ENCODE measurements around the gene MOSPD3. TPM values are rescaled to one million over a fixed set of nuclear protein-coding genes. Genes with fewer than 3 reads are reported as not detected.
A peak's percentile ranks its signal among the peaks of the same experiment; 100 is the strongest.

The MOSPD3 gene
- total RNA-seq, 2 donors from 2014 or later, result 21.0 to 32.7 TPM

DNA sequence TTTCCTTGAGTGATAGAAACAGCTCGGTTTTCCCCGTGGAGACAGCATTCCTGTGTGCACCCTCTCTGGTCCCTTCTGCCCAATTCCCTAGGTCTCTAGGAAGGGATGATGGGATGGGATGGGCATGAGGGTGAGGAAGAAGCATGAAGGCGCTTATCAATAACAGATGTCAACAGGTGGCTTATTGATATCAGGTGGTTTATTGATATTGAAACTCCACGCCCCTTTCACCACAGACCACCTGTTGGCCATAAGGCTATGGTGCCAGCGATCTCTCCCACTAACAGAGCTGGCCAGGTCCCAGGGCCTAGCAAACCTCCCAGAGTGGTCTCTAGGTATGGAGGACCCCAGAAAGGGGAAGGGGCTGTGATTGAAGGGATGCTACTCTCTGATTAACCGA lies 7.9 kb downstream of the MOSPD3 start:
- peaks cover under 1% of the 10 kb centered on the region for H3K4me1 Mint-ChIP-seq
- H3K4me3 Mint-ChIP-seq, result no peak overlapping the region
- no peak for ATAC-seq (replicated peaks)
- peaks cover 14% of the 10 kb centered on the region for H3K36me3 Mint-ChIP-seq (ENCODE audit: low read depth)
- H3K9me3 Mint-ChIP-seq, result no peaks in the 10 kb centered on the region
- H3K27ac Mint-ChIP-seq, result no peak overlapping the region
- H3K27me3 Mint-ChIP-seq, result no peaks in the 10 kb centered on the region

DNA sequence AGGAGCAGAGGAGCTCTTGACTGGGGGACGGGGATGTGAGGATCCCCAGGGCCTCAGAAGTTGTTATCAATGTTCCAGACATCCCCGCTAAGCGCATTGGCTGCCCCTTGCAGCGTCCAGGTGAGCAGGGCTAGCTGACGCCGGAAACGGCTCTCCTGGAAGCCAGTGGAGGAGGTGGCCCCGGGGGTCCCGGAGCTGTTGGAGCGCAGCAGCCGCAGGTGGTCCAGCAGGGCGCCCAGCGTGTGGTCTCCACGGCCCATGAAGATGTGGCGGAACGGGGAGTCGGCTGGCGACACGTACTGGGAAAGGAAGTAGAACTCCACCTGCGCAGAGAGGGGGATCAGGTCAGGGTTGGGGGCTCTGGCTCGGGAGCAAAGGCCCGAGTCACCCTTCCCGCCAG lies 8.5 kb downstream of the MOSPD3 start:
- peaks cover 6% of the 10 kb centered on the region for H3K4me1 Mint-ChIP-seq
- ATAC-seq (replicated peaks), result no peak
- peaks cover 14% of the 10 kb centered on the region for H3K36me3 Mint-ChIP-seq (ENCODE audit: low read depth)
- no peak overlapping the region for H3K4me3 Mint-ChIP-seq
- H3K27me3 Mint-ChIP-seq, result no peaks in the 10 kb centered on the region
- no peaks in the 10 kb centered on the region for H3K9me3 Mint-ChIP-seq
- H3K27ac Mint-ChIP-seq, result no peak overlapping the region

DNA sequence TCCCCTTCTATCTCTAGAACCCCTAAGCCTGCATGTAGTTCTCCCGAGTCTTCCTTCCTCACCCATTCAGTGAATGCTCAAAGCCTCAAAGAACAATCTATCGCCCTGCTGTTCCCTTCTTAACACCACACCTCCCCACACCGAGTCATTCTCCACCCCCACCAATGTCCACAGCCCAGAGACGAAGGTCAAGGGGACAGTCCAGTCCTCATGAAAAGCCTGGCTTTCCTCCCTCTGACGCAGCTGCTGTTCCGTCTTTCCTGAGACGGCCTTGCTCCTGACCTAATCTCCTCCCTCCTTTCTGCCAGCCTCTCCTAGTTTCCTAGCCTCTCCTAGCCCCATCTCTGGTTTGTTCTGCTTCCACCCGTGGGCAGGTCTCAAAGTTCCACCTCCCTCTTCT lies 9.2 kb downstream of the MOSPD3 start:
- no peak for ATAC-seq (replicated peaks)
- peaks cover 14% of the 10 kb centered on the region for H3K36me3 Mint-ChIP-seq (ENCODE audit: low read depth)
- no peaks in the 10 kb centered on the region for H3K9me3 Mint-ChIP-seq
- no peak overlapping the region for H3K27ac Mint-ChIP-seq
- H3K4me3 Mint-ChIP-seq, result no peak overlapping the region
- H3K4me1 Mint-ChIP-seq, result peaks cover 8% of the 10 kb centered on the region
- no peaks in the 10 kb centered on the region for H3K27me3 Mint-ChIP-seq

GRCh38 chr7:100623951-100624824 lies 11.8 kb downstream of the MOSPD3 start:
- Mint-ChIP-seq H3K4me1 (peaks cover 8% of the 10 kb centered on the region), H3K36me3 (ENCODE audit: low read depth) (peaks cover 21% of the 10 kb centered on the region), H3K9me3 (no peaks in the 10 kb centered on the region), H3K4me3 (no peak overlapping the region), H3K27ac (no peak overlapping the region), H3K27me3 (no peaks in the 10 kb centered on the region)
- ATAC-seq (replicated peaks), result no peak

DNA sequence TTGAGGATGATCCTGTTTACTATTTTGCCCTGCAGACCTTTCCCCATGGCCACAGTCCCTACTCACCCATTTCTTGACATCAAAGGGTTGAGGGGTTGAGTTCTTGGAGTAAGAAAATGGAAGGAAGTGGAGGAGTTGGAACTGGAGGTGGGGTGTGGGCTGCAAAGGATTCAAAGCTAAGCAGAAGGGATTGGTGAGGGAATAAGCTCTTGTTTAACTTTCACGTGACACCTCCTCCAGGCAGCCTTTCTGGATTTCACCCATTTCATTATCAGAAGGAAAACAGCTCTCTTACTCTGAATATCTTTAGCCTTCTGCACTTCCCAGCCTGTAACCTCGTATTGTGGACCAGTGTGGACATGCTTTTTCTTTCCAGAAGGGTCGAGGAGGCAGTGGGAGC lies 13.7 kb downstream of the MOSPD3 start:
- no peaks in the 10 kb centered on the region for H3K9me3 Mint-ChIP-seq
- no peaks in the 10 kb centered on the region for H3K27me3 Mint-ChIP-seq
- H3K4me3 Mint-ChIP-seq, result peak overlapping the region; percentile 64
- H3K36me3 Mint-ChIP-seq (ENCODE audit: low read depth), result peaks cover 33% of the 10 kb centered on the region
- no peak for ATAC-seq (replicated peaks)
- H3K27ac Mint-ChIP-seq, result peak overlapping the region; percentile 46
- H3K4me1 Mint-ChIP-seq, result peaks cover 13% of the 10 kb centered on the region

GRCh38 chr7:100626530-100627237 lies 14.3 kb downstream of the MOSPD3 start:
- peak overlapping the region; percentile 64 for H3K4me3 Mint-ChIP-seq

DNA sequence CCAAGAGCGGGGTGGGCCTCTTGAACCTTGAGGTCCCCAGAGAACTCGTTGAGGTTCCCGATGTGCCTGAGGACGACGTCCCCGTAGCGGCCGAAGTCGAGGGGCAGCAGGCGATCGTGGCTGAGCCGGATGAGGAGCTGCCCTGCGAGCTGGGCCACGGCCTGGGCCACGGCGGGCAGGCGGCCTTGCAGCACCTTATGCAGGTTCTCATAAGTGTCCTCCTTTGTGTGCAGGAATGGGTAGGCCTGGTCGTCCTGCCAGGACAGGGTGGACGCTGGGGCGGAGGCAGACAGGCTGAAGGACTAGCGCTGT lies 14.9 kb downstream of the MOSPD3 start:
- H3K27me3 Mint-ChIP-seq, result no peaks in the 10 kb centered on the region
- H3K9me3 Mint-ChIP-seq, result no peaks in the 10 kb centered on the region
- no peak overlapping the region for H3K27ac Mint-ChIP-seq
- H3K4me1 Mint-ChIP-seq, result peaks cover 13% of the 10 kb centered on the region
- H3K4me3 Mint-ChIP-seq, result peak overlapping the region; percentile 64
- H3K36me3 Mint-ChIP-seq (ENCODE audit: low read depth), result peaks cover 21% of the 10 kb centered on the region
- no peak for ATAC-seq (replicated peaks)

More at GRCh38 chr7:100626530-100627237, 14.3 kb downstream of the MOSPD3 start:
- Mint-ChIP-seq H3K4me1 (peaks cover 13% of the 10 kb centered on the region), H3K9me3 (no peaks in the 10 kb centered on the region), H3K36me3 (ENCODE audit: low read depth) (peaks cover 26% of the 10 kb centered on the region), H3K27me3 (no peaks in the 10 kb centered on the region), H3K27ac (peak overlapping the region; percentile 46)
- peak; percentile 99 for ATAC-seq (replicated peaks)

- H3K27me3 Mint-ChIP-seq, result no peaks in the 10 kb centered on the region
- no peak for ATAC-seq (replicated peaks)
- no peak overlapping the region for H3K4me3 Mint-ChIP-seq
- no peak overlapping the region for H3K27ac Mint-ChIP-seq
- H3K9me3 Mint-ChIP-seq, result no peaks in the 10 kb centered on the region
- peaks cover 13% of the 10 kb centered on the region for H3K4me1 Mint-ChIP-seq
- H3K36me3 Mint-ChIP-seq (ENCODE audit: low read depth), result peaks cover 36% of the 10 kb centered on the region
These were observed 16.9 kb downstream of the MOSPD3 start for GRCh38 chr7:100629117-100629716.

DNA sequence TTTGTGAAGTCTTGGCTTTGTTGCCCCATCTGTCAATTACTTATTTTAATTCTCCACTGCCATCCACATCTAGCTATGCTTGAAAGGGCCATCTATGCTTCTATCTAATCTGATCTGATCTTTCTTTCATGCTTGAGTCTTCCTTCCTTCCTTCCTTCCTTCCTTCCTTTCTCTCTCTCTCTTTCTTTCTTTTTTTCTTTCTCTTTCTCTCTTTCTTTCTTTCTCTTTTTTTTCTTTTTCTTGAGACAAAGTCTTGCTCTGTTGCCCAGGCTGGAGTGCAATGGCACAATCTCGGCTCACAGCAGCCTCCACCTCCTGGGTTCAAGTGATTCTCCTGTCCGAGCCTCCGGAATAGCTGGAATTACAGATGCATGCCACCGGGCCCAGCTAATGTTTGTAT lies 17.7 kb downstream of the MOSPD3 start:
- H3K4me3 Mint-ChIP-seq, result no peak overlapping the region
- H3K36me3 Mint-ChIP-seq (ENCODE audit: low read depth), result peaks cover 37% of the 10 kb centered on the region
- H3K27me3 Mint-ChIP-seq, result no peaks in the 10 kb centered on the region
- peak overlapping the region; percentile 84 for H3K27ac Mint-ChIP-seq
- ATAC-seq (replicated peaks), result no peak
- no peaks in the 10 kb centered on the region for H3K9me3 Mint-ChIP-seq
- H3K4me1 Mint-ChIP-seq, result peaks cover 19% of the 10 kb centered on the region

- peaks cover 43% of the 10 kb centered on the region for H3K36me3 Mint-ChIP-seq (ENCODE audit: low read depth)
- H3K4me1 Mint-ChIP-seq, result peaks cover 11% of the 10 kb centered on the region
- no peaks in the 10 kb centered on the region for H3K9me3 Mint-ChIP-seq
- peak overlapping the region; percentile 86 for H3K4me3 Mint-ChIP-seq
- H3K27me3 Mint-ChIP-seq, result no peaks in the 10 kb centered on the region
- peak overlapping the region; percentile 92 for H3K27ac Mint-ChIP-seq
- peak; percentile 78 for ATAC-seq (replicated peaks)
These were observed 20.8 kb downstream of the MOSPD3 start for GRCh38 chr7:100632951-100633717.

DNA sequence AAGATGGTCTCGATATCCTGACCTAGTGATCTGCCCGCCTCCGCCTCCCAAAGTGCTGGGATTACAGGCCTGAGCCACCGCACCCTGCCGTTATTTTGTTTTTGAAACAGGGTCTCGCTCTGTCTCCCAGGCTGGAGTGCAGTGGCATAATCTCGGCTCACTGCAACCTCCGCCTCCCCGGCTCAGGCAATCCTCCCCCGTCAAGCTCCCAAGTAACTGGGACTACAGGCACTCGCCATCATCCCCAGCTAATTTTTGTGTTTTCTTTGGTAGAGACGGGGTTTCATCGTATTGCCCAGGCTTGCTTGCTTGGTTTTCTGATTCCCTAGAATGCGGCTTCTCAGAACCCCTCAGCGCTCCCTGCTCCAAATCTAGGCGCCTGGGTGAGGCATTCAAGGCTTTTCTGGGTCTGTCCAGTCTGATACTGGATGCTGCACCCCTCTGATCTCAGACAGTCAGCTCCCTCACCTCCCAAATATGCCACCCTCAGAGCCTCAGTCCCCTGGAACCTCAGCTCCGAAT lies 27.7 kb downstream of the MOSPD3 start:
- no peak for ATAC-seq (replicated peaks)
- H3K27ac Mint-ChIP-seq, result no peak overlapping the region
- H3K27me3 Mint-ChIP-seq, result peaks cover 4% of the 10 kb centered on the region
- H3K4me3 Mint-ChIP-seq, result no peak overlapping the region
- peaks cover 6% of the 10 kb centered on the region for H3K36me3 Mint-ChIP-seq (ENCODE audit: low read depth)
- H3K4me1 Mint-ChIP-seq, result no peaks in the 10 kb centered on the region
- no peaks in the 10 kb centered on the region for H3K9me3 Mint-ChIP-seq

DNA sequence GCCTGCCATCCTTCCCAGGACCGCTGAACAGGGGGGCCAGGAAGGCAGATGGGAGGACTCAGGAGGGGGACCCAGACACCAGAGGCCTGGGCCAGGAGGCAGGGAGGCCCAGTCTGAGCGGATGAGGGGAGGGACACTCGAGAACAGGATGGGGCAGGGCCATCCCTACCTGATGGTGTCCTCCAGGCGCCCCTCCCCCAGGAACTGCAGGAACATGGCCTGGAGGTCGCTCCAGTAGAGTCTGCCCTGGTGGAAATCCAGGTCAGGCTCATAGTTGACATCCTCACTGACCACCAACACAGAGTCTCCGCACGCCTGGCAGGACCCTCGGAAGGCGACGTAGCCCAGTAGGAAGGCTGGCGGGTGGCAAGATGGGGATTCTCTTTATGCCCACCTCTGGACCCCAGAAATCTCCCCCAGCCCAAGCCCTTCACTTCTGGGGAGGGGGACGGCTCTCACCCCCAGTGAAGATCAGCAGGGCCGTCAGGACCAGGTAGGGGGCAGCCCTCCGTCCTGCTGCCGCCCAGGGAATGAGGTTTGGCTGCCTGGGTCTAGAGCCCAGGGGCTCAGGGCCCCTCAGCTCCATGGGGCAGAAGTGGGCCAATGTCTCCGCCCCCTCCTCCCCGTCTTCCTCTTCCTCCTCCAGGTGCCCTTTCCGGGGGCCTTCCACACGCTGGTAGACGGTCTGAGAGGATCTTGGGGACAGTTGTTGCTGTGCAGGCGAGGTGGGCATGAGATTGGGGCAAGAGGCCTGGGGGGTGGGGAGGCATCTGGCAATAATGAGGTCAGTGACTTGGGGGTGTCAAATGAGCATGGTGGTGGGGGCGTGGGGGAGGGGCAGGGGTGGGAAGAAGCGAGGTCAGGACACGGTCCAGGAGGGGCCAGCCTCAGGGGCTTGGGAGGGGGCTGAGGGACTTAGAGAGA lies 28.4 kb downstream of the MOSPD3 start:
- no peak overlapping the region for H3K4me3 Mint-ChIP-seq
- H3K9me3 Mint-ChIP-seq, result no peaks in the 10 kb centered on the region
- no peaks in the 10 kb centered on the region for H3K4me1 Mint-ChIP-seq
- peaks cover 6% of the 10 kb centered on the region for H3K36me3 Mint-ChIP-seq (ENCODE audit: low read depth)
- peaks cover 4% of the 10 kb centered on the region for H3K27me3 Mint-ChIP-seq
- H3K27ac Mint-ChIP-seq, result no peak overlapping the region
- ATAC-seq (replicated peaks), result no peak

GRCh38 chr7:100641463-100641859 lies 29.1 kb downstream of the MOSPD3 start, which contains the start of gene TFR2:
Gene TFR2, minus strand, starts transcription at chr7:100641552. Its CDS starts 43 bp downstream, at chr7:100641509.
- H3K36me3 Mint-ChIP-seq (ENCODE audit: low read depth), result peaks cover 4% of the 10 kb centered on the region
- H3K4me1 Mint-ChIP-seq, result no peaks in the 10 kb centered on the region
- ATAC-seq (replicated peaks), result no peak
- no peaks in the 10 kb centered on the region for H3K9me3 Mint-ChIP-seq
- H3K4me3 Mint-ChIP-seq, result no peak within 1 kb of the TSS
- peaks cover 4% of the 10 kb centered on the region for H3K27me3 Mint-ChIP-seq
- H3K27ac Mint-ChIP-seq, result no peak within 1 kb of the TSS

Data from activated T-helper 17 cell treated with anti-CD3 and anti-CD28 coated beads, Interleukin-2, amount 50 U/mL, for 72 hours (primary cell).